Uterus (tissue), 2 donors: ENCODE data around the gene ADH6.

ENCODE experiments used
- CTCF ChIP-seq, 4 experiments: fragments of 200-600 bp in 2 of 4; fragments of 450-650 bp in 2 of 4; sonication (generic) in 2 of 4; IDR thresholded peaks; one replicate each; pipeline ENCODE4 v1.5.1; 2016 to 2019; ENCODE audit warnings: antibody characterized with exemption in 4 of 4, mild to moderate bottlenecking in 2 of 4, moderate library complexity in 1 of 4
- POLR2A ChIP-seq, 2 donors: fragments of 450-650 bp; IDR thresholded peaks; one replicate each; pipeline ENCODE4 v1.6.1; 2016; ENCODE audit warnings: antibody characterized with exemption in 2 of 2, mild to moderate bottlenecking in 1 of 2, moderate library complexity in 1 of 2

- TF ChIP-seq POLR2A (IDR thresholded peaks at IDR 0.05) (no peak), CTCF (IDR thresholded peaks at IDR 0.05) (no peak)
These were observed 13.7 kb downstream of the ADH6 start for GRCh38 chr4:99205153-99205979.
